ENCODE data around the gene LZTS3. TPM values are rescaled to one million over a fixed set of nuclear protein-coding genes. Genes with fewer than 3 reads are reported as not detected.

LZTS3 gene
- total RNA-seq, 1 experiment from 2014 or later = 32.6 TPM

DNA sequence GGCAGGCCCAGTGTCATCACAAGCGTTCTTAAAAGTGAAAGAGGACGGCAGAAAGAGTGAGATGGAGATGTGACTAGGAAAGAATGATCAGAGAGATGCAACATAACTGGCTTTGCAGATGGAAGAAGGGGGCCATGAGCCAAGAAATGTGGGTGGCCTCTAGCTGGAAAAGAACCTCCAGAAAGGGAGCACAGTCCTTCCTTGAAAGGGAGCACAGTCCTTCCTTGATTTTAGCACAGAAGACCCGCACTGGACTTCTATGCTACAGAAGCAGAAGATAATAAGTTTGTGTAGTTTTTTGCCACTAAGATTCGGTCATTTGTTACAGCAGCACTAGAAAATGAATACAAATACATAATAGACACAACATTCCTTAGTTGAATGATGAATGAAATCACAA lies 7.0 kb upstream of the LZTS3 start:
- Mint-ChIP-seq H3K27me3 (ENCODE audit: low read depth) (no peaks in the 10 kb centered on the region), H3K36me3 (no peaks in the 10 kb centered on the region), H3K4me1 (peaks cover 7% of the 10 kb centered on the region), H3K27ac (no peak overlapping the region), H3K9me3 (no peaks in the 10 kb centered on the region), H3K4me3 (no peak overlapping the region)
- ChIA-PET POLR2A (no interaction called here), CTCF (no interaction called here)
- ATAC-seq = no peak
- DNase-seq (ENCODE audit: low spot score) = no peak
- TF ChIP-seq NR1H2 (CRISPR knock-in tag; IDR thresholded peaks at IDR 0.05) (no peak), TEAD1 (CRISPR knock-in tag; IDR thresholded peaks at IDR 0.05) (no peak), MXD4 (CRISPR knock-in tag; IDR thresholded peaks at IDR 0.05; ENCODE audit: borderline replicate concordance) (no peak), PRRX2 (CRISPR knock-in tag; IDR thresholded peaks at IDR 0.05) (no peak), ESRRA (CRISPR knock-in tag; IDR thresholded peaks at IDR 0.05; ENCODE audit: borderline replicate concordance) (no peak), TEAD4 (CRISPR knock-in tag; IDR thresholded peaks at IDR 0.05) (no peak), ZNF671 (CRISPR knock-in tag; IDR thresholded peaks at IDR 0.05) (no peak), ZNF219 (CRISPR knock-in tag; IDR thresholded peaks at IDR 0.05; ENCODE audit: borderline replicate concordance) (no peak), GRHL2 (CRISPR knock-in tag; IDR thresholded peaks at IDR 0.05; ENCODE audit: insufficient replicate concordance, severe bottlenecking) (no peak)
- TF ChIP-seq, protein P1, sequence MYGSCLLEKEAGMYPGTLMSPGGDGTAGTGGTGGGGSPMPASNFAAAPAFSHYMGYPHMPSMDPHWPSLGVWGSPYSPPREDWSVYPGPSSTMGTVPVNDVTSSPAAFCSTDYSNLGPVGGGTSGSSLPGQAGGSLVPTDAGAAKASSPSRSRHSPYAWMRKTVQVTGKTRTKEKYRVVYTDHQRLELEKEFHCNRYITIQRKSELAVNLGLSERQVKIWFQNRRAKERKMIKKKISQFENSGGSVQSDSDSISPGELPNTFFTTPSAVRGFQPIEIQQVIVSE (CRISPR knock-in tag; IDR thresholded peaks at IDR 0.05; ENCODE audit: borderline replicate concordance) = no peak
- TF ChIP-seq, protein P2, sequence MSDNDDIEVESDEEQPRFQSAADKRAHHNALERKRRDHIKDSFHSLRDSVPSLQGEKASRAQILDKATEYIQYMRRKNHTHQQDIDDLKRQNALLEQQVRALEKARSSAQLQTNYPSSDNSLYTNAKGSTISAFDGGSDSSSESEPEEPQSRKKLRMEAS (CRISPR knock-in tag; IDR thresholded peaks at IDR 0.05) = no peak
- TF ChIP-seq, protein P3, sequence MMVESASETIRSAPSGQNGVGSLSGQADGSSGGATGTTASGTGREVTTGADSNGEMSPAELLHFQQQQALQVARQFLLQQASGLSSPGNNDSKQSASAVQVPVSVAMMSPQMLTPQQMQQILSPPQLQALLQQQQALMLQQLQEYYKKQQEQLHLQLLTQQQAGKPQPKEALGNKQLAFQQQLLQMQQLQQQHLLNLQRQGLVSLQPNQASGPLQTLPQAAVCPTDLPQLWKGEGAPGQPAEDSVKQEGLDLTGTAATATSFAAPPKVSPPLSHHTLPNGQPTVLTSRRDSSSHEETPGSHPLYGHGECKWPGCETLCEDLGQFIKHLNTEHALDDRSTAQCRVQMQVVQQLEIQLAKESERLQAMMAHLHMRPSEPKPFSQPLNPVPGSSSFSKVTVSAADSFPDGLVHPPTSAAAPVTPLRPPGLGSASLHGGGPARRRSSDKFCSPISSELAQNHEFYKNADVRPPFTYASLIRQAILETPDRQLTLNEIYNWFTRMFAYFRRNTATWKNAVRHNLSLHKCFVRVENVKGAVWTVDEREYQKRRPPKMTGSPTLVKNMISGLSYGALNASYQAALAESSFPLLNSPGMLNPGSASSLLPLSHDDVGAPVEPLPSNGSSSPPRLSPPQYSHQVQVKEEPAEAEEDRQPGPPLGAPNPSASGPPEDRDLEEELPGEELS (CRISPR knock-in tag; IDR thresholded peaks at IDR 0.05) = no peak
- TF ChIP-seq, protein P4, sequence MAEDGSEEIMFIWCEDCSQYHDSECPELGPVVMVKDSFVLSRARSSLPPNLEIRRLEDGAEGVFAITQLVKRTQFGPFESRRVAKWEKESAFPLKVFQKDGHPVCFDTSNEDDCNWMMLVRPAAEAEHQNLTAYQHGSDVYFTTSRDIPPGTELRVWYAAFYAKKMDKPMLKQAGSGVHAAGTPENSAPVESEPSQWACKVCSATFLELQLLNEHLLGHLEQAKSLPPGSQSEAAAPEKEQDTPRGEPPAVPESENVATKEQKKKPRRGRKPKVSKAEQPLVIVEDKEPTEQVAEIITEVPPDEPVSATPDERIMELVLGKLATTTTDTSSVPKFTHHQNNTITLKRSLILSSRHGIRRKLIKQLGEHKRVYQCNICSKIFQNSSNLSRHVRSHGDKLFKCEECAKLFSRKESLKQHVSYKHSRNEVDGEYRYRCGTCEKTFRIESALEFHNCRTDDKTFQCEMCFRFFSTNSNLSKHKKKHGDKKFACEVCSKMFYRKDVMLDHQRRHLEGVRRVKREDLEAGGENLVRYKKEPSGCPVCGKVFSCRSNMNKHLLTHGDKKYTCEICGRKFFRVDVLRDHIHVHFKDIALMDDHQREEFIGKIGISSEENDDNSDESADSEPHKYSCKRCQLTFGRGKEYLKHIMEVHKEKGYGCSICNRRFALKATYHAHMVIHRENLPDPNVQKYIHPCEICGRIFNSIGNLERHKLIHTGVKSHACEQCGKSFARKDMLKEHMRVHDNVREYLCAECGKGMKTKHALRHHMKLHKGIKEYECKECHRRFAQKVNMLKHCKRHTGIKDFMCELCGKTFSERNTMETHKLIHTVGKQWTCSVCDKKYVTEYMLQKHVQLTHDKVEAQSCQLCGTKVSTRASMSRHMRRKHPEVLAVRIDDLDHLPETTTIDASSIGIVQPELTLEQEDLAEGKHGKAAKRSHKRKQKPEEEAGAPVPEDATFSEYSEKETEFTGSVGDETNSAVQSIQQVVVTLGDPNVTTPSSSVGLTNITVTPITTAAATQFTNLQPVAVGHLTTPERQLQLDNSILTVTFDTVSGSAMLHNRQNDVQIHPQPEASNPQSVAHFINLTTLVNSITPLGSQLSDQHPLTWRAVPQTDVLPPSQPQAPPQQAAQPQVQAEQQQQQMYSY (CRISPR knock-in tag; IDR thresholded peaks at IDR 0.05) = no peak
- TF ChIP-seq, protein P5, sequence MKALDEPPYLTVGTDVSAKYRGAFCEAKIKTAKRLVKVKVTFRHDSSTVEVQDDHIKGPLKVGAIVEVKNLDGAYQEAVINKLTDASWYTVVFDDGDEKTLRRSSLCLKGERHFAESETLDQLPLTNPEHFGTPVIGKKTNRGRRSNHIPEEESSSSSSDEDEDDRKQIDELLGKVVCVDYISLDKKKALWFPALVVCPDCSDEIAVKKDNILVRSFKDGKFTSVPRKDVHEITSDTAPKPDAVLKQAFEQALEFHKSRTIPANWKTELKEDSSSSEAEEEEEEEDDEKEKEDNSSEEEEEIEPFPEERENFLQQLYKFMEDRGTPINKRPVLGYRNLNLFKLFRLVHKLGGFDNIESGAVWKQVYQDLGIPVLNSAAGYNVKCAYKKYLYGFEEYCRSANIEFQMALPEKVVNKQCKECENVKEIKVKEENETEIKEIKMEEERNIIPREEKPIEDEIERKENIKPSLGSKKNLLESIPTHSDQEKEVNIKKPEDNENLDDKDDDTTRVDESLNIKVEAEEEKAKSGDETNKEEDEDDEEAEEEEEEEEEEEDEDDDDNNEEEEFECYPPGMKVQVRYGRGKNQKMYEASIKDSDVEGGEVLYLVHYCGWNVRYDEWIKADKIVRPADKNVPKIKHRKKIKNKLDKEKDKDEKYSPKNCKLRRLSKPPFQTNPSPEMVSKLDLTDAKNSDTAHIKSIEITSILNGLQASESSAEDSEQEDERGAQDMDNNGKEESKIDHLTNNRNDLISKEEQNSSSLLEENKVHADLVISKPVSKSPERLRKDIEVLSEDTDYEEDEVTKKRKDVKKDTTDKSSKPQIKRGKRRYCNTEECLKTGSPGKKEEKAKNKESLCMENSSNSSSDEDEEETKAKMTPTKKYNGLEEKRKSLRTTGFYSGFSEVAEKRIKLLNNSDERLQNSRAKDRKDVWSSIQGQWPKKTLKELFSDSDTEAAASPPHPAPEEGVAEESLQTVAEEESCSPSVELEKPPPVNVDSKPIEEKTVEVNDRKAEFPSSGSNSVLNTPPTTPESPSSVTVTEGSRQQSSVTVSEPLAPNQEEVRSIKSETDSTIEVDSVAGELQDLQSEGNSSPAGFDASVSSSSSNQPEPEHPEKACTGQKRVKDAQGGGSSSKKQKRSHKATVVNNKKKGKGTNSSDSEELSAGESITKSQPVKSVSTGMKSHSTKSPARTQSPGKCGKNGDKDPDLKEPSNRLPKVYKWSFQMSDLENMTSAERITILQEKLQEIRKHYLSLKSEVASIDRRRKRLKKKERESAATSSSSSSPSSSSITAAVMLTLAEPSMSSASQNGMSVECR (CRISPR knock-in tag; IDR thresholded peaks at IDR 0.05; ENCODE audit: borderline replicate concordance) = no peak
- TF ChIP-seq, protein P6, sequence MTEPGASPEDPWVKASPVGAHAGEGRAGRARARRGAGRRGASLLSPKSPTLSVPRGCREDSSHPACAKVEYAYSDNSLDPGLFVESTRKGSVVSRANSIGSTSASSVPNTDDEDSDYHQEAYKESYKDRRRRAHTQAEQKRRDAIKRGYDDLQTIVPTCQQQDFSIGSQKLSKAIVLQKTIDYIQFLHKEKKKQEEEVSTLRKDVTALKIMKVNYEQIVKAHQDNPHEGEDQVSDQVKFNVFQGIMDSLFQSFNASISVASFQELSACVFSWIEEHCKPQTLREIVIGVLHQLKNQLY (CRISPR knock-in tag; IDR thresholded peaks at IDR 0.05) = no peak
- TF ChIP-seq, protein P7, sequence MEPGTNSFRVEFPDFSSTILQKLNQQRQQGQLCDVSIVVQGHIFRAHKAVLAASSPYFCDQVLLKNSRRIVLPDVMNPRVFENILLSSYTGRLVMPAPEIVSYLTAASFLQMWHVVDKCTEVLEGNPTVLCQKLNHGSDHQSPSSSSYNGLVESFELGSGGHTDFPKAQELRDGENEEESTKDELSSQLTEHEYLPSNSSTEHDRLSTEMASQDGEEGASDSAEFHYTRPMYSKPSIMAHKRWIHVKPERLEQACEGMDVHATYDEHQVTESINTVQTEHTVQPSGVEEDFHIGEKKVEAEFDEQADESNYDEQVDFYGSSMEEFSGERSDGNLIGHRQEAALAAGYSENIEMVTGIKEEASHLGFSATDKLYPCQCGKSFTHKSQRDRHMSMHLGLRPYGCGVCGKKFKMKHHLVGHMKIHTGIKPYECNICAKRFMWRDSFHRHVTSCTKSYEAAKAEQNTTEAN (CRISPR knock-in tag; IDR thresholded peaks at IDR 0.05) = no peak
- TF ChIP-seq, protein P8, sequence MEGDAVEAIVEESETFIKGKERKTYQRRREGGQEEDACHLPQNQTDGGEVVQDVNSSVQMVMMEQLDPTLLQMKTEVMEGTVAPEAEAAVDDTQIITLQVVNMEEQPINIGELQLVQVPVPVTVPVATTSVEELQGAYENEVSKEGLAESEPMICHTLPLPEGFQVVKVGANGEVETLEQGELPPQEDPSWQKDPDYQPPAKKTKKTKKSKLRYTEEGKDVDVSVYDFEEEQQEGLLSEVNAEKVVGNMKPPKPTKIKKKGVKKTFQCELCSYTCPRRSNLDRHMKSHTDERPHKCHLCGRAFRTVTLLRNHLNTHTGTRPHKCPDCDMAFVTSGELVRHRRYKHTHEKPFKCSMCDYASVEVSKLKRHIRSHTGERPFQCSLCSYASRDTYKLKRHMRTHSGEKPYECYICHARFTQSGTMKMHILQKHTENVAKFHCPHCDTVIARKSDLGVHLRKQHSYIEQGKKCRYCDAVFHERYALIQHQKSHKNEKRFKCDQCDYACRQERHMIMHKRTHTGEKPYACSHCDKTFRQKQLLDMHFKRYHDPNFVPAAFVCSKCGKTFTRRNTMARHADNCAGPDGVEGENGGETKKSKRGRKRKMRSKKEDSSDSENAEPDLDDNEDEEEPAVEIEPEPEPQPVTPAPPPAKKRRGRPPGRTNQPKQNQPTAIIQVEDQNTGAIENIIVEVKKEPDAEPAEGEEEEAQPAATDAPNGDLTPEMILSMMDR (IDR thresholded peaks at IDR 0.05) = no peak
- TF ChIP-seq, protein P9, sequence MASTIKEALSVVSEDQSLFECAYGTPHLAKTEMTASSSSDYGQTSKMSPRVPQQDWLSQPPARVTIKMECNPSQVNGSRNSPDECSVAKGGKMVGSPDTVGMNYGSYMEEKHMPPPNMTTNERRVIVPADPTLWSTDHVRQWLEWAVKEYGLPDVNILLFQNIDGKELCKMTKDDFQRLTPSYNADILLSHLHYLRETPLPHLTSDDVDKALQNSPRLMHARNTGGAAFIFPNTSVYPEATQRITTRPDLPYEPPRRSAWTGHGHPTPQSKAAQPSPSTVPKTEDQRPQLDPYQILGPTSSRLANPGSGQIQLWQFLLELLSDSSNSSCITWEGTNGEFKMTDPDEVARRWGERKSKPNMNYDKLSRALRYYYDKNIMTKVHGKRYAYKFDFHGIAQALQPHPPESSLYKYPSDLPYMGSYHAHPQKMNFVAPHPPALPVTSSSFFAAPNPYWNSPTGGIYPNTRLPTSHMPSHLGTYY (CRISPR knock-in tag; IDR thresholded peaks at IDR 0.05) = no peak

Data from WTC11 (cell line).